Measurements from ENCODE around the gene GRIP2.

The GRIP2 gene

DNA sequence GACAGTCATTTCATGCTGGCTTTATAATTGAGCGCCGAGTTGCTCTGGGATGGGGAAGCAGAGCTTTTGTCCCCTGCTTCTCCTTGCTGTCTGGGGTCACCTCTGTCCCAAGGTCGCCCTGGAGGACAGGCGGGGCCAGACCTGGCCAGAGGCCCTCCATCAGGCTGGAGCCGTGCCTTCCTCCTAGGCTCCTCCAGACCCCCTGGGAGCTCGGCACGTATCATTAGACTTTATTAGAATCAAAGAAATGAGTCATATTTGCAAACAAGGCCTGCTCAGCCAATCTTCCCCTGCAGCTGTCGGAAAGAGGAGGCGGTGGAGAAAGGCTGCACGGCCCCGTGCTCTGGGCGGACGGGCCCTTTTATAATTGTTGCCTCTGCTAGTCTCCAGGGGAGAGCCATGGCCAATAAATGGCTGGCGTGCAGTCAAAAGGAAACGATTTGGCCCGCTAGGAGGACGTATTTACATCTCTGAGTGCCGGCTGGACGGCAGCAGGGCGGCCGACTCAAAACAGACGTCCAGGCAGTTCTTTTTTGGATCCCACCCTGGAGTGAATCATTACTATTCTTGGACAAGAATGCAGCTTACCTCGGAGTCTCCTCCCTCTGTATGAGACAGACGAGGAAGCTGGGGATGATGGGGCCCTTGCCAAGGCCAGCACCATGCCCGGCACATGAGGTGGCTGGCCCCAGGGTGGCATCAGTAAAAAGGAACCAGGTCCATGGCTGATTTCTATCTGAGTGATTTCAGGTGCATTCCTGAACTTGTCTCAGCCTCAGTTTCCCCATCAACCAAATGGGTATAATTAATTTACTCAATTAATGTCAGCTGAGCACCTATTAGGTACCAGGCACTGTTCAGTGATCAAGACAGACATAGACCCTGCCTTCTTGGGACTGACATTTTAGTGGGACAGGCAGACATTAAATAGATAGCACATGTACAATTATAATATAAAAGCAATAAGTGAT, 87.1 kb downstream of the GRIP2 start (continued):
- peak; percentile 86 for TF ChIP-seq ZFP69B (tag by site-specific recombination; IDR thresholded peaks at IDR 0.05)
- TF ChIP-seq ZBTB21 (tag by site-specific recombination; IDR thresholded peaks at IDR 0.05) = peak; percentile 11; the same call in 1 of the 2 replicates
- no peak for TF ChIP-seq RBAK (tag by site-specific recombination; IDR thresholded peaks at IDR 0.05)
- peak; percentile 85 for TF ChIP-seq KLF10 (tag by site-specific recombination; IDR thresholded peaks at IDR 0.05)
- TF ChIP-seq, protein P1, sequence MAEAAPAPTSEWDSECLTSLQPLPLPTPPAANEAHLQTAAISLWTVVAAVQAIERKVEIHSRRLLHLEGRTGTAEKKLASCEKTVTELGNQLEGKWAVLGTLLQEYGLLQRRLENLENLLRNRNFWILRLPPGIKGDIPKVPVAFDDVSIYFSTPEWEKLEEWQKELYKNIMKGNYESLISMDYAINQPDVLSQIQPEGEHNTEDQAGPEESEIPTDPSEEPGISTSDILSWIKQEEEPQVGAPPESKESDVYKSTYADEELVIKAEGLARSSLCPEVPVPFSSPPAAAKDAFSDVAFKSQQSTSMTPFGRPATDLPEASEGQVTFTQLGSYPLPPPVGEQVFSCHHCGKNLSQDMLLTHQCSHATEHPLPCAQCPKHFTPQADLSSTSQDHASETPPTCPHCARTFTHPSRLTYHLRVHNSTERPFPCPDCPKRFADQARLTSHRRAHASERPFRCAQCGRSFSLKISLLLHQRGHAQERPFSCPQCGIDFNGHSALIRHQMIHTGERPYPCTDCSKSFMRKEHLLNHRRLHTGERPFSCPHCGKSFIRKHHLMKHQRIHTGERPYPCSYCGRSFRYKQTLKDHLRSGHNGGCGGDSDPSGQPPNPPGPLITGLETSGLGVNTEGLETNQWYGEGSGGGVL (tag by site-specific recombination; IDR thresholded peaks at IDR 0.05) = peak; percentile 31; the same call in 1 of the 2 replicates
- TF ChIP-seq ZNF654 (tag by site-specific recombination; IDR thresholded peaks at IDR 0.05; ENCODE audit: low read depth) = no peak
- TF ChIP-seq ZNF366 (tag by site-specific recombination; conservative IDR thresholded peaks at IDR 0.05) = peak; percentile 66
- TF ChIP-seq ZNF266 (tag by site-specific recombination; IDR thresholded peaks at IDR 0.05; ENCODE audit: low read depth) = no peak
- TF ChIP-seq YY1 (tag by site-specific recombination; IDR thresholded peaks at IDR 0.05) = 0 out of 2 replicates have a peak, but pooled peaks have one; percentile 33
- peak; percentile 75 for TF ChIP-seq ZNF24 (tag by site-specific recombination; IDR thresholded peaks at IDR 0.05)
- TF ChIP-seq ZNF580 (tag by site-specific recombination; IDR thresholded peaks at IDR 0.05) = no peak
- TF ChIP-seq ZNF639 (tag by site-specific recombination; IDR thresholded peaks at IDR 0.05) = peak; percentile 20; the same call in 1 of the 2 replicates
- TF ChIP-seq ZNF677 (tag by site-specific recombination; IDR thresholded peaks at IDR 0.05) = 0 out of 2 replicates have a peak, but pooled peaks have one; percentile 2
- peak; percentile 40 for TF ChIP-seq ZNF596 (tag by site-specific recombination; IDR thresholded peaks at IDR 0.05)
- TF ChIP-seq, protein P2, sequence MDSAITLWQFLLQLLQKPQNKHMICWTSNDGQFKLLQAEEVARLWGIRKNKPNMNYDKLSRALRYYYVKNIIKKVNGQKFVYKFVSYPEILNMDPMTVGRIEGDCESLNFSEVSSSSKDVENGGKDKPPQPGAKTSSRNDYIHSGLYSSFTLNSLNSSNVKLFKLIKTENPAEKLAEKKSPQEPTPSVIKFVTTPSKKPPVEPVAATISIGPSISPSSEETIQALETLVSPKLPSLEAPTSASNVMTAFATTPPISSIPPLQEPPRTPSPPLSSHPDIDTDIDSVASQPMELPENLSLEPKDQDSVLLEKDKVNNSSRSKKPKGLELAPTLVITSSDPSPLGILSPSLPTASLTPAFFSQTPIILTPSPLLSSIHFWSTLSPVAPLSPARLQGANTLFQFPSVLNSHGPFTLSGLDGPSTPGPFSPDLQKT (IDR thresholded peaks at IDR 0.05; ENCODE audit: borderline replicate concordance, low read depth, low read length) = no peak
- TF ChIP-seq, protein P3, sequence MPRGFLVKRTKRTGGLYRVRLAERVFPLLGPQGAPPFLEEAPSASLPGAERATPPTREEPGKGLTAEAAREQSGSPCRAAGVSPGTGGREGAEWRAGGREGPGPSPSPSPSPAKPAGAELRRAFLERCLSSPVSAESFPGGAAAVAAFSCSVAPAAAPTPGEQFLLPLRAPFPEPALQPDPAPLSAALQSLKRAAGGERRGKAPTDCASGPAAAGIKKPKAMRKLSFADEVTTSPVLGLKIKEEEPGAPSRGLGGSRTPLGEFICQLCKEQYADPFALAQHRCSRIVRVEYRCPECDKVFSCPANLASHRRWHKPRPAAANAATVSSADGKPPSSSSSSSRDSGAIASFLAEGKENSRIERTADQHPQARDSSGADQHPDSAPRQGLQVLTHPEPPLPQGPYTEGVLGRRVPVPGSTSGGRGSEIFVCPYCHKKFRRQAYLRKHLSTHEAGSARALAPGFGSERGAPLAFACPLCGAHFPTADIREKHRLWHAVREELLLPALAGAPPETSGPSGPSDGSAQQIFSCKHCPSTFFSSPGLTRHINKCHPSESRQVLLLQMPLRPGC (tag by site-specific recombination; IDR thresholded peaks at IDR 0.05) = peak; percentile 84
- TF ChIP-seq ZNF175 (tag by site-specific recombination; IDR thresholded peaks at IDR 0.05) = no peak
- TF ChIP-seq SP2 (tag by site-specific recombination; IDR thresholded peaks at IDR 0.05) = peak; percentile 66
- TF ChIP-seq ZNF202 (tag by site-specific recombination; IDR thresholded peaks at IDR 0.05; ENCODE audit: borderline replicate concordance) = no peak
- peak; percentile 96 for TF ChIP-seq PRDM4 (tag by site-specific recombination; IDR thresholded peaks at IDR 0.05)
- TF ChIP-seq TCF7L2 (IDR thresholded peaks at IDR 0.05; ENCODE audit: borderline replicate concordance, low read depth, low read length) = 0 out of 2 replicates have a peak, but pooled peaks have one; percentile 77
- peak; percentile 74; the same call in 1 of the 2 replicates for TF ChIP-seq OVOL3 (tag by site-specific recombination; IDR thresholded peaks at IDR 0.05)
- TF ChIP-seq ZNF10 (tag by site-specific recombination; IDR thresholded peaks at IDR 0.05) = 0 out of 2 replicates have a peak, but pooled peaks have one; percentile 13
- TF ChIP-seq ZSCAN18 (tag by site-specific recombination; IDR thresholded peaks at IDR 0.05) = no peak
- no peak for TF ChIP-seq ZNF248 (tag by site-specific recombination; IDR thresholded peaks at IDR 0.05)
- peak; percentile 97 for TF ChIP-seq FEZF1 (tag by site-specific recombination; IDR thresholded peaks at IDR 0.05)
- no peak; the same call in 1 of the 2 replicates for TF ChIP-seq ZNF2 (tag by site-specific recombination; IDR thresholded peaks at IDR 0.05)
- peak; percentile 66; the same call in 1 of the 2 replicates for TF ChIP-seq GLI2 (tag by site-specific recombination; IDR thresholded peaks at IDR 0.05; ENCODE audit: borderline replicate concordance, low read depth)
